Left renal cortex interstitium (tissue), 4 donors: Measurements from ENCODE around the gene ASB5. TPM values are rescaled to one million over a fixed set of nuclear protein-coding genes. Genes with fewer than 3 reads are reported as not detected.
"Not testable (repeated sequence)": the region's sequence is repeated elsewhere in the genome, so short reads cannot be mapped to it uniquely, and the experiment has no call there.

Source experiments
- DNase-seq, 4 donors: peaks; one replicate each; pipeline ENCODE4 v3.0.0-alpha.2; 2013; ENCODE audit warnings: low read depth in 4 of 4, low spot score in 2 of 4, missing footprints in 1 of 4
- polyA plus RNA-seq, 4 donors: library from polyadenylated mRNA; unstranded; fragments of 120-200 nt; gene quantifications; one replicate each; pipeline ENCODE4 v1.2.1, GENCODE V29; 2013; ENCODE audit not compliant: insufficient read length in 4 of 4

ASB5 gene
- under 1 TPM; 0.16 to 0.55 (median 0.31) TPM for polyA plus RNA-seq

DNA sequence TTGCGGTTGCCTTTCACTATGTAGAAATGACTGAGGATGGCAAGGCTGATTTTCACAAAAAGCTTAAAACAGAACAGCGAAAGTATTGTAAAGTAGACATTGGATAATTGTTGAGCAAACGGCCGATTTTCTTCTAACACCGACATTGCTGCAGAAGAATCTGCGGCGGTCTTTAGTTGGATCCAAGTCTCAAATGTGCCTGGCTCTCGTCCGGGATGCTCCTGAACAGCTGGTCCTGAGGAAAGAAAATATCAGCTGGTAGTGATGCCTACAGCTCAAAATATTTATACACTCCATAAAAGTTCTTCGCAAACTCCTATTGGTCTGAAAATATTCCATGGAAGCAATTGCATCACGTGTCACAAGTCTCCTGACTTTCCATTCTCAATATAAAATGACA lies at the start of gene ASB5:
TSS of gene ASB5 (minus strand) at position 260 of the 400 bp plus-strand sequence. CDS start at position 146, 114 bp downstream.
- DNase-seq = no peak

GRCh38 chr4:176313596-176314336 lies 44.7 kb upstream of the ASB5 start:
- DNase-seq = no peak

- no peak for DNase-seq
These were observed 40.8 kb upstream of the ASB5 start for GRCh38 chr4:176309772-176310171.

DNA sequence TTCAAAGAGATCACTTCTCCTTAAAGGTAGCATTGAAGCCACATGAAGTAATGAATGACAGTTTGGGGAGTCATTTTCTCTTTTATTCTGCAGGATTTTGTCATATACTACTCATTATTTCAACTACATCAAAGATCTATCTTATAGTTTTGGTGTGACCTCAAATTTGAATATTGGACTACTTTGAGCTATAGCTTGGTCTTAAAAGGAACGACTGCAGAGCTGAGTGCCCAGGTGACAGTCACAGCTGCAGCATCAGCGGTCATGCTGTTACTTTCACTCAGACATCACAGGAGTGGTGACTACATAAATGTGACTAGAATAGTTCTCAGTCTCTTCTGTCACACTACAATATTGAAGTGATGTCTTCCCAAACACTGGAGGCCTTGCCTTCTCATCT lies 40.0 kb upstream of the ASB5 start:
- DNase-seq = no peak

DNA sequence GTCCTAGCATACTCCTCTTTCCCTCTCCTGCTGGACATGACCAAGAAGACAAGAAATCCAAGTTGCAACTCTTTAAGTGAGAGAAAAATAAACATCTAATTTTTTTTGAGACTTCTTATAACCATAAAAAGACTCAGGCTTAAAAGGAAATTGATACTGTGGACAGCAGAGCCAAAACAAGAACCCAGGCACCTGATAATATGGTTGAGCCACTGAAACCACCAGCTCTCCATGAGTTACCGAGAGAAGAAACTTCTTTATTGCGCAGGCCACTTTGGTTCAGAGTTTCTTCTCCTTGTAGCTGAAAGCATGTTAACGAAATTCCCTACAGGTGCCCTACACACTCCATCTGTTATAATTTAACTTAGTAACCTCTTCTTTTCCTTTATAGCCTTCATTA lies 39.4 kb upstream of the ASB5 start:
- no peak for DNase-seq

- DNase-seq = no peak
These were observed 38.6 kb upstream of the ASB5 start for GRCh38 chr4:176307666-176307930.

DNA sequence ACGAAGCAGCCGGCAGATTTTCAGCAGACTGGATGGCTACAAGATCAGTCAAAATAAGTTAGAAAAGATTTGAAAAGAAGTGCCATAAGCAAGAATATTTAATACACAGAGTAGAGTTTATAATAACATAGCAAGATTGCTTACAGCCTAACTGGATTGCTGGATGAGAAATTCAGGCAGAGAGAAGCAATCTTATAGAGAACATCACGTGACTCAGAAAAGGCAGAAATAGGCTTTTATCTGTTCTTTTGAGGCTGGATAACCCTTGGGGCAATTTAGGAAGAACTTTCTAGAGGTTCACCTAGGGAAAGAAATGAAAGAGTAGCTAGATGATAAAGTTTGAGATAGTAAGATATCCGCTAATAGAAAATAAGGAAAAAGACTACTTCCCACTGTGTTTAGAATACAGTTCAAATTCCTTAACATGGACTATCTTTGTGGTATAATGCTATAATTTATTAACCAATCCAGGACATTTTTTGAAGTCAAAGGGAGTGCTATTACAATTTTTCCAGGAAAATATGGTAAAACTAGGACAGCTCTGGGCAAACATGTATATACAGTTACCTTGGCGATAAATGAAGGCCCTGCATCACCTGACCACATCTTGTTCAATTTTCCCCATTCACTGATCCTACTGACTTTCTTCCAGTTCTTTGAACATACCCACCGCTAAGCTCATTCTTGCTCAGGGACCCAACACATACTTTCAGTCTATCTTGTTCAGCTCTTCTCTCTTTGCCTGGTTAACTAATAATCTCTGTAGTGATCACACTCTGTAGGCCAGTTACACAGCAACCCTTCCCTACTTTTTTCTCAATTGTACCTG lies 38.0 kb upstream of the ASB5 start:
- DNase-seq = no peak

- no peak for DNase-seq
These were observed 34.9 kb upstream of the ASB5 start for GRCh38 chr4:176303938-176304337.

GRCh38 chr4:176302283-176303275 lies 33.6 kb upstream of the ASB5 start:
- DNase-seq = no peak

- DNase-seq = no peak
These were observed 31.5 kb upstream of the ASB5 start for GRCh38 chr4:176300565-176300964.

GRCh38 chr4:176300036-176300435 lies 31.0 kb upstream of the ASB5 start:
- no peak for DNase-seq

DNA sequence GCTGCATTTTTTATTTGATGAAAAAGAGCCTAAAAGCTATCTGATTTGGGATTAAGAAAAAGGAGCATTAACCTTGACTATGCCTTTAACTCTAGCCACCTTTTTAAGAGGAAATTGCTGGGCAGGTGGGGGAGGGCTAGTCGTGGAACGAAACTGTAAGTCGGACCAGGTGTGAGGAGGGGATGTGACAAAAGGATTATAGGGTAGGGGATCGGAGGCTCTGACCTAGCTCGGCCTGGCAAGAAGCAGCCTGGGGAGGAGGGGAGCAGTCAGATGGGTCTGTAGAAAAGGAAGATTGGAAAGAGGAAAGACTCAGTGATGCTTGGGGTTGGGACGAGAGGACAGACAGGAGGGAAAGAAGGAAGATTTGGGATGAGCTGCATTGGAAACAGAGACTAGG lies 29.6 kb upstream of the ASB5 start:
- DNase-seq = no peak

DNA sequence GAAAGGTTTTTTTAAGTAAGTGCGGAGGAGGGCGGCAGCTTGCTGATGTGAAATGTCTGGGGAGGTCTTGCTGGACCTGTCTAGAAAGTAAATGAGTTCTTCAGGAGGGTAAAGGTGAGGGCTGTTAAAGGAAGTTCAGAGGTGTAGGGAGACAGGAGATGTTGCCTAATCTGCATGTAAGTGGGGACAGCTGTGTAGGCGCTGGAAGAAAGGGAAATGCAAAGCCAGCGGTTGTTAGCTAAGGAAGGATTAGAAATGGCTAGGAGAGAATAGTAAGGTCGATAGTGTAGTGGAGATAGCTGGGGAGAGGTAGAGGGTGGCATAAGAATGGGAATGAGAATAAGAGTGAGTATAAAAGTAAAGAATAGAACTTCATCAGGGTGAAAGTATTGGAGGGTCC lies 26.9 kb upstream of the ASB5 start:
- not testable (repeated sequence) for DNase-seq

DNA sequence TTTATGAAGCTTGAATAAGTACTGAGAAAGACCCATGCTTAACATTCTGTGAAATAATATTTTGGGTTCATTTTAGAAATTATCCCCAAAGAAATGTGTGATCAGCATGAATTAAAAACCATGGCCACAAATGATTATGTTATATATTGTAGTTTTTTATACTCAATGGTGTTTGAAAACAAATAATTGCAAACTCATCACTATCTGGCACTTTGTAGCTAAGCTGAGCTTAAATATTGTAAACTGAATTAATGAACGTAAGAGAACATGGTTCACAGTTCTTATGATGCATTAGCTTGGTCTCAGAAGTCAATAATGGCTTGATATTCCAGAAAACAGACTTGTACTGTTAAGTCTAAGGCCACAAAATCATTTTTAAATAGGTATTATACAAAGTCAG lies 24.6 kb upstream of the ASB5 start:
- no peak for DNase-seq

GRCh38 chr4:176292920-176293319 lies 23.9 kb upstream of the ASB5 start:
- no peak for DNase-seq

- DNase-seq = no peak
These were observed 22.7 kb upstream of the ASB5 start for GRCh38 chr4:176291748-176292147.

DNA sequence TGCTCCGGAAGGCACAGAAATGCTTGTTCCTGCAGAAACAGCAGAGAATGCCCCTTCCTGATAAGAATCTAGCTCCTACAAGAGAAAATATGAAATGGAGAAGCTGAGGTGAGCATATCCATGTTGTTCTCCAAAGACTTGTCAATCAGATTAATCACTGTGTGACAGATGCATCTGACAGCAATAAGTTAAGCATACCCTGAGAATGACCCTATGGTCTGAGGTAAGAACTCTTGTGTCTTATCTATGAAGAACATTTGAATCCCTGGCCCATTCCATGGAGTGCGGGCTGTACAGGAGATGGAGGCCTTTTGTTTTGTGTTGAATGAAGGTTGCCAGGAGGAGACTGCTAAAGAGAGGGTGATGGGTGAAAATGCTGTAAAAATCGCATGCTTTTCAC lies 21.5 kb upstream of the ASB5 start:
- no peak for DNase-seq

GRCh38 chr4:176289561-176289960 lies 20.5 kb upstream of the ASB5 start:
- DNase-seq = no peak

DNA sequence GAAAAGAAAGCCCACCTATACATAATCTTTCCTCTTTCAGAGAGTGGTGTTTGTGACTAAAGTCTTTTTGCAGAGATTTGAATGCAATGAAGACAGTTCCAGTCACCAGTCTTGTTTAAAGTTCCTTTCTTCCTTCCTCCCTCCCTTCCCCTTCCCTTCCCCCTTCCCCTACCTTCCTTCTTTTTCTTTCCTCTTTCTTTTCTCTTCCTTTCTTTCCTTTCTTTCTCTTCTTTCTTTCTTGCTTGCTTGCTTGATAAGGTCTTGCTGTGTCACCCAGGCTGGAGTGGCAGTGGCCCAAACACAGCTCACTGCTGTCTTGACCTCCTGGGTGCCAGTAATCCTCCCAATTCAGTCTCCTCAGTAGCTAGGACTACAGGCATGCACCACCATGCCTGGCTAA lies 19.0 kb upstream of the ASB5 start:
- DNase-seq = no peak

GRCh38 chr4:176287546-176287945 lies 18.5 kb upstream of the ASB5 start:
- no peak for DNase-seq

DNA sequence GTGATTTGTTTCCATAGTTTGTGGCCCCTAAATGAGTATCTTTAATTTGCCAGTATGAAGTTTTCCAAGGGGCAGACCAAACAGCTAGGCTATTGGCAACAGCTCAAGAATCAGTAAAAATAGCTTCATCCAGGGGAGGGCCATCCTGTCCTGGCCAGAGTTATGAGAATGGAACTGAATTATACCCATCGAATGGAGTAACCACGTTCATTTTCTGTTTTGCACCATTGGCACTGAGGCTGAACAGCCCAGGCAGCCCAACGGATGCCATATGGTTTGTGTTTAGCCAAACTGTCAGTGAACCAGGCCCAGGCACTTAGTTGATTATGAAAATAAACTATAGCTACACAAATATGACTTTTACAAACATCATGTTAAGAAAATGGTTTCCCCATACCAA lies 17.7 kb upstream of the ASB5 start:
- no peak for DNase-seq
